HUES6 (cell line): ENCODE measurements around the gene ARFGEF3.

Source experiments
- H3K27ac ChIP-seq: 2 replicates; pipeline ENCODE4 v1.7.0; 2013; ENCODE audit warnings: low read depth, mild to moderate bottlenecking, low read length, inconsistent platforms
- H3K27me3 ChIP-seq: 2 replicates; pipeline ENCODE4 v1.6.1; 2013; ENCODE audit warnings: low read length; ENCODE audit not compliant: control insufficient read depth, insufficient read depth
- H3K36me3 ChIP-seq: 2 replicates; pipeline ENCODE4 v1.6.1; 2013; ENCODE audit warnings: low read length; ENCODE audit not compliant: control insufficient read depth, insufficient read depth
- H3K4me1 ChIP-seq: 2 replicates; pipeline ENCODE4 v1.6.1; 2013; ENCODE audit warnings: low read length; ENCODE audit not compliant: control insufficient read depth, insufficient read depth
- H3K4me3 ChIP-seq: 2 replicates; pipeline ENCODE4 v1.5.1; 2013; ENCODE audit warnings: low read depth, low read length
- H3K9ac ChIP-seq: one replicate; pipeline ENCODE4 v1.6.1; 2013; ENCODE audit warnings: mild to moderate bottlenecking, low read length
- H3K9me3 ChIP-seq: 2 replicates; pipeline ENCODE4 v1.6.1; 2013; ENCODE audit warnings: low read depth, low read length; ENCODE audit not compliant: control insufficient read depth, insufficient read depth

Gene ARFGEF3

DNA sequence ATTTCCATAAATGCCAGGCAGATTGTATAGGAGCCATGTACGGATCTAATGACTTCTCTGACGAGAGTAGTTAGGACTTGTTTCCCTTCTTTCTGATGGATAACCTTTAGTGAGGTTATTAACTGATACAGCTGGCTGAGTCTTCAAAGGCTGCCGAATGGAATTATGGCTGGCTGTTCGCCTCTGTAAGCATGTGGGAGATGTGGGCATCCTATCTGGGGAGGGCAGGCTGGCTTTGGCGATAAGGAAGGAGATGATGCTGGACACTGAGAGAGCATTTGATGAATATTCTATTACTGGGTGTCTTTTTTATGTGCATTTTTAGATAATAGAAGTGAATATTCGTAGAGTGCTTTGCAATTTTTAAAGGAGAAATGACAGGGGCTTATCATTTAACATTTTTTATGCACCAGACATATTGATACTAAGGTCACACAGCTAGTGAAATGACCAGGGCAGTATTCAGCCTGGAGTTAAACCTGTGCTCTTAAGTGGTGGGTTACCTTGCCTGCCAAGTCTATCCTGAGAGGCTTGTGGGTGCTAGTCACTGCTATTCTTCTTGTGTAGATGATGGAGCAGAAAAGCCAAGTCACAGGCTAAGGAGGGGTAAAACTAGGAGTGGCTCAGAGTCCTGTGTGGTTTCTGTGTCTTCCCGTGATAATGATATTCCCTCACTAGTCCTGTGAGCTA lies 53.5 kb downstream of the ARFGEF3 start:
- Histone ChIP-seq H3K9ac (no peak overlapping the region), H3K4me3 (no peak overlapping the region), H3K36me3 (no peaks in the 10 kb centered on the region), H3K9me3 (no peaks in the 10 kb centered on the region), H3K27me3 (no peaks in the 10 kb centered on the region), H3K4me1 (no peaks in the 10 kb centered on the region), H3K27ac (no peak overlapping the region)

DNA sequence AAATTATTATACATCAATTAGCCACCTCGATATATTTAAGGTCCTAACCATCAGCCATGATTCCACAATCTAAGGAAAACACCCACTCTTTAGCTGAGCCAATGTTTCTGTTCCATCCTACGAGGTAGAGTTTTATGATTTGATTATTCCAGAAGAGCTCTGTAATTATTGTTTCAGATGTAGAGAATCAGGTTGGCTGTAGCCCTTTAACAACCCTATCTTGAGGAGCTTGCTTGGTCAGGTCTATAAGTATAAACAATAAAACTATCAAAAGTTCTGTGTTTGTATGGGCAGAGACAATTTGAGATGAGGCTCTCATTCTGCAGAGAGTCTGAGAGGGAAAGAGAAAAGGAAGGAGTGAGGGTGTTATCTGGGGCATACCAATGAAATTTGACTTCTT lies 56.7 kb downstream of the ARFGEF3 start, which contains the start of gene PBOV1:
PBOV1 (minus strand) TSS at position 43 of the 400 bp plus-strand sequence. CDS start 96 bp downstream, outside the sequence.
- Histone ChIP-seq H3K27ac (no peak within 1 kb of the TSS), H3K9me3 (no peaks in the 10 kb centered on the region), H3K9ac (no peak within 1 kb of the TSS), H3K4me1 (peaks cover 5% of the 10 kb centered on the region), H3K4me3 (no peak within 1 kb of the TSS), H3K27me3 (no peaks in the 10 kb centered on the region), H3K36me3 (no peaks in the 10 kb centered on the region)

DNA sequence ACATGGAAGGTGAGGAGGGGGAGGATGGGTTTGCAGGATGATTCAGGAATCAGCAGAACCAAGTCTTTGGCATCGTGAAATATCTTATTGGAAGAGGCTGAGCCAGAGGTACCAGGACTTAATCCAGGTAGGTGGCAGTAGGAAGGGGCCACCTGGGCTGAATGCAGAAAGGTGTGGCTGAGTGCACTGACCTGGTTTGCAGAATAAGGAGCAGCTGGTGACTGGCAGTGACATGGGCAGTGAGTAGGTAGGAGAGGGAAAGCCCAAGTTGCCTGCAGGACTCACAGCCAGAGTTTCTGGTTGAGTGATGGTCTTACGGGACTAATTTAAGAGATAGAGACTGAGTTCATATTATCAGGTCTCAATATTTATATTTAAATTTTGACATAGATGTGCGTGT lies 57.7 kb downstream of the ARFGEF3 start:
- Histone ChIP-seq H3K36me3 (no peaks in the 10 kb centered on the region), H3K27me3 (no peaks in the 10 kb centered on the region), H3K4me3 (no peak overlapping the region), H3K4me1 (peaks cover 5% of the 10 kb centered on the region), H3K9ac (no peak overlapping the region), H3K9me3 (no peaks in the 10 kb centered on the region), H3K27ac (no peak overlapping the region)

GRCh38 chr6:138219901-138220300 lies 58.2 kb downstream of the ARFGEF3 start:
- Histone ChIP-seq H3K27me3 (no peaks in the 10 kb centered on the region), H3K4me3 (no peak overlapping the region), H3K27ac (no peak overlapping the region), H3K36me3 (no peaks in the 10 kb centered on the region), H3K4me1 (peaks cover 5% of the 10 kb centered on the region), H3K9me3 (no peaks in the 10 kb centered on the region), H3K9ac (no peak overlapping the region)

GRCh38 chr6:138222901-138223546 lies 61.3 kb downstream of the ARFGEF3 start:
- Histone ChIP-seq H3K27me3 (no peaks in the 10 kb centered on the region), H3K4me1 (peaks cover 5% of the 10 kb centered on the region), H3K36me3 (no peaks in the 10 kb centered on the region), H3K9ac (no peak overlapping the region), H3K9me3 (no peaks in the 10 kb centered on the region), H3K4me3 (no peak overlapping the region), H3K27ac (no peak overlapping the region)

GRCh38 chr6:138225953-138226352 lies 64.2 kb downstream of the ARFGEF3 start:
- peaks cover 5% of the 10 kb centered on the region for H3K4me1 ChIP-seq
- H3K9me3 ChIP-seq, result no peaks in the 10 kb centered on the region
- H3K4me3 ChIP-seq, result no peak overlapping the region
- H3K9ac ChIP-seq, result no peak overlapping the region
- no peaks in the 10 kb centered on the region for H3K36me3 ChIP-seq
- no peak overlapping the region for H3K27ac ChIP-seq
- no peaks in the 10 kb centered on the region for H3K27me3 ChIP-seq

GRCh38 chr6:138226700-138227315 lies 65.1 kb downstream of the ARFGEF3 start:
- Histone ChIP-seq H3K9ac (no peak overlapping the region), H3K4me3 (no peak overlapping the region), H3K36me3 (no peaks in the 10 kb centered on the region), H3K27ac (no peak overlapping the region), H3K27me3 (no peaks in the 10 kb centered on the region), H3K4me1 (peaks cover 5% of the 10 kb centered on the region), H3K9me3 (no peaks in the 10 kb centered on the region)

DNA sequence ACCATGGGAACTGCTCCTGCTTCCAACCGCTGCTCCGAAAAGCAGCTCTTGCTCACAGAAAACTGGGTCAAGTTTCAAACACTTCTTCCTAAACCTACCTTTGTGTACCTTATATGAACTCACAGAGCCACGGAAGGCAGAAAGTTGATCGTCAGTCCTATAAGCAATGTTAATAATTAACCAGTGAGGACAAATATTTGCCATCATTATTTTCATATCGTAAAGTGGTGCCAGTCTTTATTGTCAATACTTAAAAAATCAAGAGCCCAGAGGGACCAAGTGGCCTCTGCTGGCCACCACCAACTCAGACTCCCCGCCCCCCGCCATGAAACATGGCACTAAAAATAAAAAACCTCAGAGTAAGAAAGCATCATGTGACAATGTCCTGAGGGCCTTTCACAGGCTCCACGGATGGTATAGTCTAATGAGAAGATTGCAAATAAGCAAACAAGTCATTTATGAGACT lies 65.6 kb downstream of the ARFGEF3 start:
- H3K27ac ChIP-seq, result no peak overlapping the region
- H3K27me3 ChIP-seq, result no peaks in the 10 kb centered on the region
- H3K4me1 ChIP-seq, result peaks cover 5% of the 10 kb centered on the region
- no peaks in the 10 kb centered on the region for H3K36me3 ChIP-seq
- H3K9ac ChIP-seq, result no peak overlapping the region
- H3K9me3 ChIP-seq, result no peaks in the 10 kb centered on the region
- no peak overlapping the region for H3K4me3 ChIP-seq

- Histone ChIP-seq H3K36me3 (no peaks in the 10 kb centered on the region), H3K4me3 (no peak overlapping the region), H3K4me1 (no peaks in the 10 kb centered on the region), H3K27ac (no peak overlapping the region), H3K27me3 (no peaks in the 10 kb centered on the region), H3K9me3 (no peaks in the 10 kb centered on the region), H3K9ac (no peak overlapping the region)
These were observed 67.3 kb downstream of the ARFGEF3 start for GRCh38 chr6:138229072-138229471.

DNA sequence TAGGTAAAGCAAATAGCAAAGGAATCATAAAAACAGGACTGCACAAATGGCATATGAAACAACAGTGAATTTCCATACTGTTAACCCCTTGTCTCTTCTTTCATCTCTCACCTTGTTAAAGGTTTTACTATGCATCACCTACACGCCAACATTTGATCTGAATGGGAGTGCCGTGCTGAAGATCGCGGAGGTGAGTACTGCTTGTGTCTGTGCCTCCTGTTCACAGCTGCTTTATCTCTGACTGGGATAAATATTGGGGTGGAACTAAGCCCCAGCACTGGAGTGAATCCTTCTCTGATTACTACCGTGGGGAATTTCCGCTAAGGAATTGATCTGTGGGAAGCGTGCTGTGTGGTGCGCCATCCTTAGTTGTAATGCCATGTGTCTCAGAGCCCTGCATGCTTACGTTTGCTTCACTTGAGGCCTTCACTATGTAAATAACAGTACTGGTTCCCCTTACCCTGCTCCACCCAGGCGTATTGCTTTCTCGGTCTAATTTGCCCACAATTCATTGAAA lies 68.0 kb downstream of the ARFGEF3 start:
- Histone ChIP-seq H3K27ac (no peak overlapping the region), H3K9me3 (no peaks in the 10 kb centered on the region), H3K27me3 (no peaks in the 10 kb centered on the region), H3K36me3 (no peaks in the 10 kb centered on the region), H3K4me3 (no peak overlapping the region), H3K9ac (no peak overlapping the region), H3K4me1 (no peaks in the 10 kb centered on the region)

DNA sequence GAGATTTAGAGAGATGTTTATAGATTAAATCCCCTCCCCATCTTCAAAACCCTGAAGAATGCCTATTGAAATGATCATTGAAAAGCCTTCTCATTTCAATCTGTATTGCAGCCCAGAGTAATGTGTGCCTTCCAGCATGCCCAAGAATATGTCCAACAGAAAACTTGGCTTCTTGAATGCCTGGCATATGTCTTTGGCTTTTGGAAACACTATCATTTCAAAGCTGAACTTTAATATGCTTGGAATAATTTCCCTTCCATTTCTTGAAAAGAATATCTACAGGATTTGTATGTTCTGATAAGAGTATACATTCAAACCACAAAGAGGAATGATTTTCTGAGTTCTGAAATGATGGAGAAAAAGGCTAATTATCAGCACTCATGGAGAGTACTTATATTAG lies 68.5 kb downstream of the ARFGEF3 start:
- Histone ChIP-seq H3K36me3 (no peaks in the 10 kb centered on the region), H3K27ac (no peak overlapping the region), H3K9ac (no peak overlapping the region), H3K27me3 (no peaks in the 10 kb centered on the region), H3K4me1 (no peaks in the 10 kb centered on the region), H3K9me3 (no peaks in the 10 kb centered on the region), H3K4me3 (no peak overlapping the region)
